ENCODE results near the gene RTBDN. TPM values are rescaled to one million over a fixed set of nuclear protein-coding genes. Genes with fewer than 3 reads are reported as not detected.

The RTBDN gene
- total RNA-seq, 1 experiment from 2014 or later = 25.1 TPM

DNA sequence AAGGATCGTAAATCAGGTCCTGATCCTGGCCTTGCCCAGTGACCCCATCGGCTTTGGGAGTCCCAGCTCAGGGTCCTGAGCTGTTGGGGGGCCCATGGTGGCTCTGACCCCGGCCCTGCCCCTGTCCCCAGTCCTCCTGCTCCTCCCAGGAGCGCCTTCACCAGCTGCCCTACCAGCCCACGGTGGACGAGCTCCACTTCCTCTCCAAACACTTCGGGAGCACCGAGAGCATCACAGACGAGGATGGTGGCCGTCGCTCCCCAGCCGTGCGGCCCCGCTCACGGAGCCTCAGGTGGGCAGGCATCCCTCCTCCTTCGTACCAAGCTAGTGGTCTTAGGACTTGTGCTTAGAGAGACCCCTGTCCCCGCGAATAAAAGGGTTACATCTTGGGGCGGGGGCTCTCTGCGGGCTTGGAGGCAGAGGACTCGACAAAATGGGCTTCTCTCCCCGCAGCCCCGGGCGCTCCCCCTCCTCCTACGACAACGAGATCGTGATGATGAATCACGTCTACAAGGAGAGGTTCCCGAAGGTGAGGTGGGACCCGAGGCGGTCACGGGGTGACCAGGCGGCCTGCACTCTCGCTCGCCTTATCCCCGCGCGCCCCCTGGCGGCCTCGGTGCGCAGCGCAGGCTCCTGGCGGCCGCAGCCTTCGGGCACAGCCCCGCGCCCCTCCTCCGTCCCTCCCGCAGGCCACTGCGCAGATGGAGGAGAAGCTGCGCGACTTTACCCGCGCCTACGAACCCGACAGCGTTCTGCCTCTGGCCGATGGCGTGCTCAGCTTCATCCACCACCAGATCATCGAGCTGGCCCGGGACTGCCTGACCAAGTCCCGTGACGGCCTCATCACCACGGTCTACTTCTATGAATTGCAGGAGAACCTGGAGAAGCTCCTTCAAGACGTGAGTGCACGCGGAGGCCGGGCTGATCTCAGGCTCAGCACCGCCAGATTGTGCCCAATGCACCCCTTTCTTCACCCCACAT is 13.1 kb upstream of the RTBDN start:
- H3K4me3 ChIP-seq (replicated peaks in 1 of 2; ENCODE audit: low read depth in 1 of 2, low read length in 2 of 2) = no peak overlapping the region

More for the DNA sequence above, 13.1 kb upstream of the RTBDN start:
- H2AFZ ChIP-seq (ENCODE audit: low read depth, low read length, poor library complexity, severe bottlenecking) = no peak overlapping the region
- RAD21 ChIA-PET (ENCODE audit: low non-redundant PET in 1 of 2, low total read pairs in 2 of 2, uncharacterized antibody in 2 of 2, unreplicated experiment in 2 of 2) = interaction anchor here (0.6 to 1.6 kb wide), 4 partner anchors 74 to 88 kb away, joined by 3 to 5 read pairs (median 4); no protein-coding TSS in a partner anchor
- POLR2A ChIA-PET = no interaction called here
- H3K79me2 ChIP-seq (ENCODE audit: insufficient read depth, low read length) = peaks cover 10% of the 10 kb centered on the region; the same call in 1 of the 2 replicates
- no peak for DNase-seq (ENCODE audit: low read depth, low spot score)
- H3K36me3 ChIP-seq (ENCODE audit: control insufficient read depth in 1 of 2, insufficient read depth in 2 of 2, low read length in 2 of 2) = peaks cover 8 to 11% of the 10 kb centered on the region in 2 experiments; a peak in 2 of 4 replicates
- no peak overlapping the region for H3K9ac ChIP-seq (ENCODE audit: low read length)
- BruUV-seq (replicated peaks) = no TSS peak
- no peaks in the 10 kb centered on the region for H3K9me3 ChIP-seq (ENCODE audit: control insufficient read depth in 1 of 2, insufficient read depth in 1 of 2, low read depth in 1 of 2, low read length in 2 of 2)
- peak overlapping the region; percentile 22; the same call in 1 of the 2 replicates for H3K27ac ChIP-seq (ENCODE audit: low read depth, low read length)
- intact Hi-C loops (cut with micrococcal nuclease) = loop anchor here (5.0 kb wide), 1 partner anchor 70 kb away; the partner anchor contains the start of gene HOOK2
- peaks cover 4 to 18% of the 10 kb centered on the region in 2 experiments; a peak in 3 of 4 replicates for H3K4me1 ChIP-seq (ENCODE audit: control insufficient read depth in 1 of 2, insufficient read depth in 2 of 2, low read length in 2 of 2)
- no peaks in the 10 kb centered on the region for H4K20me1 ChIP-seq (ENCODE audit: insufficient read depth)
- ATAC-seq = peak; percentile 99
- H3K4me2 ChIP-seq (ENCODE audit: low read length) = peak overlapping the region; percentile 54
- H3K27me3 ChIP-seq (ENCODE audit: insufficient read depth, low read length) = no peaks in the 10 kb centered on the region
- H3K9me2 ChIP-seq (ENCODE audit: insufficient read depth) = no peaks in the 10 kb centered on the region
- CTCF ChIA-PET = interaction anchor here (0.6 to 2.3 kb wide), 23 partner anchors 8 to 124 kb away, joined by 3 to 34 read pairs (median 4); partner anchors contain the start of genes GCDH and RTBDN
- TF ChIP-seq, protein P1, sequence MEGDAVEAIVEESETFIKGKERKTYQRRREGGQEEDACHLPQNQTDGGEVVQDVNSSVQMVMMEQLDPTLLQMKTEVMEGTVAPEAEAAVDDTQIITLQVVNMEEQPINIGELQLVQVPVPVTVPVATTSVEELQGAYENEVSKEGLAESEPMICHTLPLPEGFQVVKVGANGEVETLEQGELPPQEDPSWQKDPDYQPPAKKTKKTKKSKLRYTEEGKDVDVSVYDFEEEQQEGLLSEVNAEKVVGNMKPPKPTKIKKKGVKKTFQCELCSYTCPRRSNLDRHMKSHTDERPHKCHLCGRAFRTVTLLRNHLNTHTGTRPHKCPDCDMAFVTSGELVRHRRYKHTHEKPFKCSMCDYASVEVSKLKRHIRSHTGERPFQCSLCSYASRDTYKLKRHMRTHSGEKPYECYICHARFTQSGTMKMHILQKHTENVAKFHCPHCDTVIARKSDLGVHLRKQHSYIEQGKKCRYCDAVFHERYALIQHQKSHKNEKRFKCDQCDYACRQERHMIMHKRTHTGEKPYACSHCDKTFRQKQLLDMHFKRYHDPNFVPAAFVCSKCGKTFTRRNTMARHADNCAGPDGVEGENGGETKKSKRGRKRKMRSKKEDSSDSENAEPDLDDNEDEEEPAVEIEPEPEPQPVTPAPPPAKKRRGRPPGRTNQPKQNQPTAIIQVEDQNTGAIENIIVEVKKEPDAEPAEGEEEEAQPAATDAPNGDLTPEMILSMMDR (IDR thresholded peaks at IDR 0.05 in 2 of 3, conservative IDR thresholded peaks at IDR 0.05 in 1 of 3; ENCODE audit: borderline replicate concordance in 1 of 3, insufficient read depth in 1 of 3, low read depth in 2 of 3, low read length in 2 of 3) = peak; percentile 81 to 98 (median 95)
- TF ChIP-seq, protein P2, sequence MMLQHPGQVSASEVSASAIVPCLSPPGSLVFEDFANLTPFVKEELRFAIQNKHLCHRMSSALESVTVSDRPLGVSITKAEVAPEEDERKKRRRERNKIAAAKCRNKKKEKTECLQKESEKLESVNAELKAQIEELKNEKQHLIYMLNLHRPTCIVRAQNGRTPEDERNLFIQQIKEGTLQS (IDR thresholded peaks at IDR 0.05) = no peak
- TF ChIP-seq, protein P3, sequence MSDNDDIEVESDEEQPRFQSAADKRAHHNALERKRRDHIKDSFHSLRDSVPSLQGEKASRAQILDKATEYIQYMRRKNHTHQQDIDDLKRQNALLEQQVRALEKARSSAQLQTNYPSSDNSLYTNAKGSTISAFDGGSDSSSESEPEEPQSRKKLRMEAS (IDR thresholded peaks at IDR 0.05) = no peak
- TF ChIP-seq ZNF274 (IDR thresholded peaks at IDR 0.05; ENCODE audit: low read depth, low read length) (no peak), YY1 (IDR thresholded peaks at IDR 0.05; ENCODE audit: extremely low read depth, insufficient replicate concordance, low read depth, low read length) (no peak), CBX3 (IDR thresholded peaks at IDR 0.05; ENCODE audit: low read depth) (no peak), EGR1 (IDR thresholded peaks at IDR 0.05; ENCODE audit: low read depth) (no peak), RAD21 (IDR thresholded peaks at IDR 0.05; ENCODE audit: low read depth) (peak; percentile 96), EZH2 (IDR thresholded peaks at IDR 0.05) (no peak), POLR2A (IDR thresholded peaks at IDR 0.05; ENCODE audit: borderline replicate concordance, extremely low read depth, insufficient read depth, insufficient read length) (no peak), ELF1 (IDR thresholded peaks at IDR 0.05; ENCODE audit: borderline replicate concordance, low read depth) (no peak), POLR2AphosphoS5 (IDR thresholded peaks at IDR 0.05; ENCODE audit: low read depth, low read length) (no peak), SIN3A (IDR thresholded peaks at IDR 0.05; ENCODE audit: low read depth) (no peak), CEBPB (IDR thresholded peaks at IDR 0.05; ENCODE audit: low read depth) (no peak), EZH2phosphoT487 (IDR thresholded peaks at IDR 0.05; ENCODE audit: borderline replicate concordance) (no peak)
- TF ChIP-seq, protein P4, sequence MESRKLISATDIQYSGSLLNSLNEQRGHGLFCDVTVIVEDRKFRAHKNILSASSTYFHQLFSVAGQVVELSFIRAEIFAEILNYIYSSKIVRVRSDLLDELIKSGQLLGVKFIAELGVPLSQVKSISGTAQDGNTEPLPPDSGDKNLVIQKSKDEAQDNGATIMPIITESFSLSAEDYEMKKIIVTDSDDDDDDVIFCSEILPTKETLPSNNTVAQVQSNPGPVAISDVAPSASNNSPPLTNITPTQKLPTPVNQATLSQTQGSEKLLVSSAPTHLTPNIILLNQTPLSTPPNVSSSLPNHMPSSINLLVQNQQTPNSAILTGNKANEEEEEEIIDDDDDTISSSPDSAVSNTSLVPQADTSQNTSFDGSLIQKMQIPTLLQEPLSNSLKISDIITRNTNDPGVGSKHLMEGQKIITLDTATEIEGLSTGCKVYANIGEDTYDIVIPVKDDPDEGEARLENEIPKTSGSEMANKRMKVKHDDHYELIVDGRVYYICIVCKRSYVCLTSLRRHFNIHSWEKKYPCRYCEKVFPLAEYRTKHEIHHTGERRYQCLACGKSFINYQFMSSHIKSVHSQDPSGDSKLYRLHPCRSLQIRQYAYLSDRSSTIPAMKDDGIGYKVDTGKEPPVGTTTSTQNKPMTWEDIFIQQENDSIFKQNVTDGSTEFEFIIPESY (IDR thresholded peaks at IDR 0.05; ENCODE audit: extremely low read depth, insufficient replicate concordance, low read length) = no peak

All from HCT116 (cell line).